ENCODE measurements around the gene HINFP.
A peak's percentile ranks its signal among the peaks of the same experiment; 100 is the strongest.
"Not testable (repeated sequence)": the region's sequence is repeated elsewhere in the genome, so short reads cannot be mapped to it uniquely, and the experiment has no call there.

HINFP gene

DNA sequence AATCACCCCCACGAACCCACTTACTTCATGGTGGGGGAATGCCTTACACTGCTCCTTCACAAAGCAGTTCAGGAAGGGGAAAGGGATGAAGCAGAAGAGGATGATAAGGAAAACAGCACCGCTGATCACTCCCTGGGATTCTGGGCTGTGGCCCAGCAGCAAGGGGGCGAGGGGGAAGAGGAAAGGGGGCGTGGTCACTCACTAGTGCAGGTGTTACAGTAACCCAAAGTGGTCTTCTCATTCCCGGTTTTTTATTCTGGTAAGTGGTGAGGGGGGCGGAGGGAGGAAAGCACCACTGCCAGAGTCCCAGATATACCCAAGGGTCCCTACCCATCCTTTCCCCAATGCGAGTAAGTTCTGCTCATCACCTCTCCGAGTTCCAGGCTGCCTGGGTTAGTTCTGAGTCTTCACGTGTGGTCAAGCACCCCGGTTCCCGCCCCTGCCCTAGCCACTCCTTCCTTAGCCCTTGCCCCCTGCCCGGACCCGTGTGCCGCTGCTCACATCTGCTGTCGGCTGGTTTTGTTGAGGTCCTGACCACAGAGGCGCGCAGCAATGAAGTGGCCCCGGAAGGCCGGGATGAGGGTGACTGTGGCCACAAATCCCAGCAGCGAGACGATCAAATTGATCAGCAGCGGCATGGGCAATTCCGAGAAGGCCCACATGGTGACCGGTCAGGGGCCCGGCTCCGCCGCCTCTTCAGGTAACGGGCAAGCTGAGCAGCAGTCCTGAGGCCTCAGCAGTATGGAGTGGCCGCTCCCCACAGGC, 20.2 kb upstream of the HINFP start:
- peak; percentile 61 for DNase-seq

DNA sequence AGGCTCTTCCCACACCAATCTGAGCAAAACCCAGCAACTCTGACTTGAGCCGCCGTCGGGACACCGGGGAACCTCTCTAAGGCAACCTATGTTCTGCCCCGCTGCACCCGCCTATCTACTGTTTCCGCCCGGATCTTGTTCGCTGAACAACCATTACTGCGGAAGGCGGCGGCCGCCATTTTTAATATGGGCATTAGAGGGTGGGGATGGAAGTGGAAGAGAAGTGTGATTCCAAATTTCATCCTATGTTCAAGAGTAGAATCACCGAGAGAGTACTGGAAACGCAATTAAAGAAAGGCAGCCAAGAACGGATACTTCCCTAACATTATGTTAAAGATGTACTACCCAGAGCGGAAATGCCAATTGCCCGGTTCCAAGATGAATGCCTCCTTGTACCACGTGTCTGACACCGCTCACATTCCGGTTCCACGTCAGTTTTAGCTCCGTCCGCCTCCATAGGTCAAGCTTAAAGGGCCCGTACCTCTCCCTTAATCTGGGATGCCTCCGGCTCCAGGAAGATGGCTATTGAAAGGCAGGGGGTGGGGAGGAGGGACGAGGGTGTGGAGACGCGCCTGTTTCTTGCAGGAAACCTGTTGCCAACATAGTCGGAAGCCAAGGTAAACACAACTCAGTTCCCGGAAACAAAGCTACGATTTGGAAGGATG, 19.5 kb upstream of the HINFP start, which contains the start of gene DPAGT1:
Gene DPAGT1, minus strand, starts transcription at position 95 of the 665 bp plus-strand sequence. CDS start 198 bp downstream, outside the sequence.
- peak; percentile 91 for DNase-seq

DNA sequence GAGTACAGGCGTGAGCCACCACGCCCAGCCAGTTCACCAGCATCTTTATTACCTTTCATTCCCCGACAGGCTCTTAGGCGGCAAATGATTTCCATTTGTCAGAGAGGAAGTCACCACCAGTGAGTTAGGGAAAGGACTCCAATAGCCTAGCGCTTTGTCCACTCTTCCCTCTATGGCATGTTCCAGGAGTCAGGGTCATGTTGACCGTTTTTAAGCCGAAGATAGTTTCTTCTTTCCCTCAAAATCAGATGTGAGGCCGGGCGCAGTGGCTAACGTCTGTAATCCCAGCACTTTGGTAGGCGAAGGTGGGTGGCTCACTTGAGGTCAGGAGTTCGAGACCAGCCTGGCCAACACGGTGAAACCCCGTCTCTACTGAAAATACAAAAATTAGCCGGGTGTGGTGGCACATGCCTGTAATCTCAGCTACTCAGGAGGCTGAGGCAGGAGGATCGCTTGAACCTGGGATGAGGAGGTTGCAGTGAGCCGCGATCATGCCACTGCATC, 18.2 kb upstream of the HINFP start:
- not testable (repeated sequence) for DNase-seq

DNA sequence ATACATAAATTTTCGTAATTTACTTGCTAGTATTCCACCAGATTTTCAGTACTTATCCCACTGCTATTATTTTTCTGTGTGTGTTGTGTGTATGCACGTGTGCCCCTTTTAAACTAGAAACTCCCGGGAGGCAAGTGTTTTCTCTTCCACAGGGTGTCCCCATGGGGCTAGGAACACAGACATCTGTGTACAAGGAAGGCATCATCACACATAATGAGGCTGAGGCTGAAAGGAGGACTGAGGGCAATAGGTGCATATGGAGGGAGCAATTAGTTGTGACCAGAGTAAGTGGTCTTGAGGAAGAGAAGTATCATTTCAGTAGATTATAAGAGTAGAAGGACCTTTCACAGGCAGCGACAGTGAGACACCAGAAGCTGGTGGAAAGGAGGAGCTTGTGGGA, 17.6 kb upstream of the HINFP start:
- no peak for DNase-seq

- peak; percentile 93 for DNase-seq
These were observed 14.5 kb upstream of the HINFP start, which contains the start of gene C2CD2L for GRCh38 chr11:119106564-119107537. TSS of gene C2CD2L (plus strand) at chr11:119107344. CDS start at chr11:119107742, 398 bp downstream.

- DNase-seq = peak; percentile 28
These were observed 13.7 kb upstream of the HINFP start for GRCh38 chr11:119107538-119108145.

DNA sequence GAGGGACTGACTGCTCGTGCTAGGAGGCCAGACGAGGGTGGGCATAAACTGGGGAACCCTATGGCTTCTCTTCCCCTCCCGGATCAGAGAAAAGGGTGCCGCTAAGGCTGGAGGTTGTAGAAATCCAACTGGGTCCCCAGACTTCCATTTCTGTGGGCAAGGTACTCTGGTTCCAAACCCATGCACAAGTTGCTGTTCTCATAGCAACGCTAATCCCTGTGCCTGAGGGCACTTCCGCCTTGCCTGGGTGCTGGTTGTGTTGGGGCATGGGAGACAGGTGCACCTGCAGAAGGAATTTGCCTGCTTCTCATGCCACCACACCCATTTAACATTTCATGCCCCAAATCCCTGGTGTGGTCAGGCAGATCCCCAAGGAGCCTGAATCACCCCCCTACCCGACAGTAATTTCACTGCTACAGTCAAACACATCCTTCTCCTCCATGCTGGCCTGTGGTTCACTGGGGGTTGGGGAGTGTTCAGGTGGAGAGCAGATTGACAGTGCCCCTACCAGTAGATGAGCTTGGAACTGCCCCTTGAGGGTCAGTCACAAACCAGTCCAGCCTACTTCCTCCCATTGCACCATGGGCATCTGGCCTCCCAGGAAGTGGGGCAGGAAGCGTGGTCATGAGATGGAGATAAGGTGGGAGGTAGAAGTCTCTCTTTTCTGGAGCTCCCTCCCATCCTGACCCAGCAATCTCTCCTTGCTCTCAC, 13.1 kb upstream of the HINFP start:
- peak; percentile 57 for DNase-seq

DNA sequence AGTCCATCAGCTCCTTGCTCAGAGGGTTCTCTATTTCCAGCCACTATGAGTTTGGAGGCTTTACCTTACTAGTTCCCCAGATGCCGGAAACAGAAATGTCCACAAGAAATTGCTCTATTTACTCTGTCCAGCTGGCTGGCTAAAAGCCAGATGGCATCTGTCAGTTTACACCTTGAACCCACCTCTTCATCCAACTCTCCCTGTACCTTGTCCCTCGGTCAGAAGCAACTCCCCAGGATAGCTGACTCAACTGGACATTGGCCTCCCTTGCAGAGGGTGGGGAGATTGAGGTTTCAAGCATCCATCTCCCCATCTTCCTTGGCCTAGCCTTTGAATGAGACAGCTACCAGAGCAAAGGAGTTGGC, 12.5 kb upstream of the HINFP start:
- DNase-seq = no peak

DNA sequence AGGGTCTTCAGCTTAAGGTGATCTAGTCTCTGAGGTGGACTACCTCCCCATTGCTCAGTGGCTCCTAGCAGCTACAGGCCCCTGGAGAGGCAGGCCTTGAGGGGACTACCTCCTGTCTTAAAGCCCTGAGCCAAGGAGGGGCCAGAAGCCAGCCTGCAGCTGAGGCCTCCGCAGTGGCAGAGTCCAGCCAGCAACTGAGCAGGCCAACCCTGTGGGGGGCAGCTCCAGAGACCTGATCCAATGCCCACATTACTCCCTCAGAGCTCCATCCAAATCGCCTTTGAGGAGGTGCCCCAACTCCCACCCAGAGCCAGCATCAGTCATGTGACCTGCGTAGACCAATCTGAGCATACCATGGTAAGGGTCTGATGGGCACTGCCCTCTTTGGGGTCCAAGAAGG, 11.5 kb upstream of the HINFP start:
- no peak for DNase-seq

DNA sequence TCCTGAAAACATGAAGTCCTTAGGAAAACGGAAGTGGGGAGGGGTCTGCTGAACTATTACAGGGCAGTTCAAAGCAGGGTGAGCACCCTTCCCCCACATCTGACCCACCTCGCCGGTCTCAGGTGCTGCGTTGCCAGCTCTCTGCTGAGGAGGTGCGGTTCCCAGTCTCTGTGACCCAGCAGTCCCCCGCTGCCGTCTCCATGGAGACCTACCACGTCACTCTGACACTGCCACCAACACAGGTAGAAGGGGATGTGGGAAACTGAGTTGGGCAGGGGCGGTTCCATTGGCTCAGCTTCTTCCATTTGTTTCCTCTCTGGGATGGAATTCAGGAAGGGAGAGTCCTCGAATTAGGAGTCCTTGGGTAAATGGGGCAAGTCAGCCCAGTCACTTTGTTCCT, 10.9 kb upstream of the HINFP start:
- no peak for DNase-seq

DNA sequence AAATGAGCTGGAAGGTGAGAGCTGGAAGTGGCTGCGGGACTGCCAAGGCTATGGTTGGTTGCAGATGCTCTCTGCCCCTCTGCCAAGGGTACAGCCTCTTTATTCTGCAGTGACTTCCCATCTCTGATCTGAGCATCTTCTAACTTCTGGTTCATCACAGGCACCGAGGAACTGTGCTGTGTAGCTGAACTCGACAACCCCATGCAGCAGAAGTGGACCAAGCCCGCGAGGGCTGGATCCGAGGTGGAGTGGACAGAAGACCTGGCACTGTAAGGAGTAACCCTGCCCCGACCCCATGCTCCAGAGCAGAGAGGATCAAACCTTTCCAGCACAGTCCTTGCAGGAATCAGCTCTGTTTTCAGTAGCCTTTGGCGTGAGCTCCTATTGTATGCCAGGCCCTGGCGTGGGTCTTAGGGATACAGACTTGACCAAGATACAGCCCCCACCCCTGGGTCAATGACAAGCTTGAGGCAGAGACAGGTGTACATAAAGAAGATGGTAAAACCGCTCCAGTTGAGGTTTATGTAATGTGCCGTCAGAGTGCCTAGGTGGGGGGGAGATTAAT, 9.9 kb upstream of the HINFP start:
- no peak for DNase-seq

- DNase-seq = no peak
These were observed 8.9 kb upstream of the HINFP start for GRCh38 chr11:119112314-119113020.

GRCh38 chr11:119113716-119114115, 7.7 kb upstream of the HINFP start:
- no peak for DNase-seq

DNA sequence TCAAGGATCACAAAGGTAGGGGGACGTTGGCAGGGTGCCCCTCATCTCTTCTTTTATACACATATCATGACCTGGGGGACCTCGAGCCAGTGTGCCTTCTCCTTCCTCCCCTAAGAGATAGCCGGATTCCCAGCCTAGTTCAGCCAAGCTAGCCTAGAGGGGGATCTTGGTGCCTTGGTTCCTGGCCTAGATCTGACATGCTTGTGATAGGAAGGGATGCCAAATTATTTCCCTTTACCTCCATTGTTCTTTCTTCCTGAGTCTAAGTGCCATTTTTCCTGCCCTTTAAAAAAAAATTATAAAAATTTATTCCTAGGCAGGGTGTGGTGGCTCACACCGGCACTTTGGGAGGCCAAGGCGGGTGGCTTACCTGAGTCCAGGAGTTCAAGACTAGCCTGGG, 7.0 kb upstream of the HINFP start:
- no peak for DNase-seq

GRCh38 chr11:119115484-119116234, 5.7 kb upstream of the HINFP start:
- peak; percentile 47 for DNase-seq

DNA sequence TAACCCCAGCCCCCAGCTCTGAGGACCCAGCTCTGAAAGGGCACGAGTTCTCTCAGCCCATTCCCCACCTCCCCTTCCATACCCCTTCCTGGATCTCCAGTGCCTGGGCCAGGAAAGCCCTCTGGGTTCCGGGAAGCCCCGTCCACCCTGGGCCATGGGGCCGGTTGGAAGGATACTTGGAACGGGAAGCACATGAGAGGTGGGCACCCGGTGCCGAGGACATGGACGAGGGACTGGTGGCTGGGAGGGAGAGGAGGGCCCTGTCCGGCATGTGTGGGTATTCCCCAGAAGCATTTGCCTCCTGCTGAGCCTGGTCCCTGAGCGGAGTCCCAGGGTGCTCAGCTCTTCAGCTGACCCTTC, 5.2 kb upstream of the HINFP start:
- DNase-seq = no peak

GRCh38 chr11:119116601-119117000, 4.8 kb upstream of the HINFP start:
- no peak for DNase-seq

GRCh38 chr11:119117004-119117706, 4.2 kb upstream of the HINFP start:
- no peak for DNase-seq

DNA sequence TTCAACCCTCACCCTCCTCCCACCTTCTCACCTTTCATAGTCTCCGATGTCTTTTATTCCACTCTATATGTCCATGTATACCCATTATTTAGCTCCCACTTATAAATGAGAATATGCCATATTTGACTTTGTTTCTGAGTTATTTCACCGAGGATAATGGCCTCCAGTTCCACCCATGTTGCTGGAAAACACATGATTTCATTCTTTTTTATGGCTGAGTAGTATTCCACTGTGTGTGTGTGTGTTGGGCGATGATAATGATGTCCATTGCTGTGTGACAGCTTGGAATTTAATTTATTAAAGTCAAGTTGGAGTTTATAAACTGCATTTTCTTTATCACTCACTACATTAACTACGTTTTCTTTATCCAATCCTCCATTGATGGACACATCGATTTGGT, 3.2 kb upstream of the HINFP start:
- DNase-seq = no peak

GRCh38 chr11:119118946-119119345, 2.4 kb upstream of the HINFP start:
- DNase-seq = no peak

Measured in stimulated activated CD4-positive, alpha-beta T cell treated with anti-CD3 and anti-CD28 coated beads, Interleukin-15, amount 100 ng/mL, for 24 hours (primary cell).